22Rv1 (cell line): Measurements from ENCODE around the gene LPAR4.

Experiments
- H3K27ac ChIP-seq: fragments of 450-650 bp; 2 replicates; pipeline ENCODE4 v1.5.1; 2017
- CTCF ChIP-seq: fragments of 450-650 bp; IDR thresholded peaks from 2 replicates; pipeline ENCODE4 v1.5.1; 2017; ENCODE audit warnings: mild to moderate bottlenecking
- ZFX ChIP-seq: fragments of 450-650 bp; IDR thresholded peaks from 2 replicates; pipeline ENCODE4 v1.6.1; 2017; ENCODE audit warnings: antibody characterized with exemption, borderline replicate concordance

Gene LPAR4

GRCh38 chrX:78746496-78746895 lies 1.0 kb upstream of the LPAR4 start:
- TF ChIP-seq CTCF, result no peak
- no peak for TF ChIP-seq ZFX
- no peak overlapping the region for H3K27ac ChIP-seq

GRCh38 chrX:78747971-78748370 lies 451 bp downstream of the LPAR4 start:
- no peak for TF ChIP-seq CTCF
- no peak for TF ChIP-seq ZFX
- no peak overlapping the region for H3K27ac ChIP-seq

- no peak for TF ChIP-seq CTCF
- TF ChIP-seq ZFX, result no peak
- H3K27ac ChIP-seq, result no peak overlapping the region
These were observed 1.3 kb downstream of the LPAR4 start for GRCh38 chrX:78748846-78749245.

GRCh38 chrX:78753571-78753970 lies 6.1 kb downstream of the LPAR4 start:
- no peak for TF ChIP-seq ZFX
- no peak for TF ChIP-seq CTCF

GRCh38 chrX:78754917-78755316 lies 7.4 kb downstream of the LPAR4 start:
- TF ChIP-seq ZFX, result no peak
- no peak for TF ChIP-seq CTCF
- no peak overlapping the region for H3K27ac ChIP-seq

More at GRCh38 chrX:78753571-78753970, 6.1 kb downstream of the LPAR4 start:
- no peak overlapping the region for H3K27ac ChIP-seq

- TF ChIP-seq CTCF (no peak), ZFX (no peak)
- no peak overlapping the region for H3K27ac ChIP-seq
These were observed 11.6 kb downstream of the LPAR4 start for GRCh38 chrX:78759081-78759480.

- TF ChIP-seq ZFX, result no peak
- no peak for TF ChIP-seq CTCF
- no peak overlapping the region for H3K27ac ChIP-seq
These were observed 21.7 kb downstream of the LPAR4 start for GRCh38 chrX:78769101-78769755.
